Neural cell (in vitro differentiated cells): ENCODE data around the gene VKORC1.

Source experiments
- EP300 ChIP-seq: fragments of 450-650 bp; conservative IDR thresholded peaks from 2 replicates; pipeline ENCODE4 v1.6.1; 2014; ENCODE audit warnings: antibody characterized with exemption, mild to moderate bottlenecking, moderate library complexity; ENCODE audit not compliant: poor library complexity, severe bottlenecking
- TF ChIP-seq, protein P1 (sequence below): fragments of 450-650 bp; IDR thresholded peaks from 2 replicates; pipeline ENCODE4 v1.5.1; 2014; ENCODE audit warnings: antibody characterized with exemption, mild to moderate bottlenecking, moderate library complexity; ENCODE audit not compliant: poor library complexity, severe bottlenecking

- TF ChIP-seq EP300 = no peak
- TF ChIP-seq, protein P1, sequence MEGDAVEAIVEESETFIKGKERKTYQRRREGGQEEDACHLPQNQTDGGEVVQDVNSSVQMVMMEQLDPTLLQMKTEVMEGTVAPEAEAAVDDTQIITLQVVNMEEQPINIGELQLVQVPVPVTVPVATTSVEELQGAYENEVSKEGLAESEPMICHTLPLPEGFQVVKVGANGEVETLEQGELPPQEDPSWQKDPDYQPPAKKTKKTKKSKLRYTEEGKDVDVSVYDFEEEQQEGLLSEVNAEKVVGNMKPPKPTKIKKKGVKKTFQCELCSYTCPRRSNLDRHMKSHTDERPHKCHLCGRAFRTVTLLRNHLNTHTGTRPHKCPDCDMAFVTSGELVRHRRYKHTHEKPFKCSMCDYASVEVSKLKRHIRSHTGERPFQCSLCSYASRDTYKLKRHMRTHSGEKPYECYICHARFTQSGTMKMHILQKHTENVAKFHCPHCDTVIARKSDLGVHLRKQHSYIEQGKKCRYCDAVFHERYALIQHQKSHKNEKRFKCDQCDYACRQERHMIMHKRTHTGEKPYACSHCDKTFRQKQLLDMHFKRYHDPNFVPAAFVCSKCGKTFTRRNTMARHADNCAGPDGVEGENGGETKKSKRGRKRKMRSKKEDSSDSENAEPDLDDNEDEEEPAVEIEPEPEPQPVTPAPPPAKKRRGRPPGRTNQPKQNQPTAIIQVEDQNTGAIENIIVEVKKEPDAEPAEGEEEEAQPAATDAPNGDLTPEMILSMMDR = no peak
These were observed 31.1 kb downstream of the VKORC1 start for GRCh38 chr16:31063495-31063842.
